ENCODE results near the gene S100A9. TPM values are rescaled to one million over a fixed set of nuclear protein-coding genes. Genes with fewer than 3 reads are reported as not detected.

Gene S100A9
- total and polyA plus RNA-seq, 2 of the 8 experiments (the other 6 are each of a cell fraction or from before 2014, with no cell fraction given): not detected

GRCh38 chr1:153402226-153402625, 44.6 kb downstream of the S100A9 start (continued):
- TF ChIP-seq CHD7 (IDR thresholded peaks at IDR 0.05; ENCODE audit: insufficient replicate concordance, low read length) (no peak), TEAD4 (IDR thresholded peaks at IDR 0.05; ENCODE audit: low read depth, low read length) (no peak), TCF12 (IDR thresholded peaks at IDR 0.05; ENCODE audit: low read depth, low read length) (no peak)
